PC-3 (cell line): Measurements from ENCODE around the gene NIPBL. TPM values are rescaled to one million over a fixed set of nuclear protein-coding genes. Genes with fewer than 3 reads are reported as not detected.

Experiments used
- ATAC-seq: fragments of 200-7000 bp; cut with Tn5 transposase; 2 replicates; pipeline ENCODE4 v1.9.1; 2020; ENCODE audit warnings: mild to moderate bottlenecking, moderate library complexity
- BruUV-seq: library from RNA; stranded (reverse); fragments of 400-500 nt; replicated peaks from 2 replicates; lab custom pipeline; 2021; lab: Mats Ljungman, UMichigan
- CTCF ChIA-PET: fragments of 300-600 bp; sonication (Branson Sonifier 250); formaldehyde crosslinking; loops from one replicate; lab custom pipeline; 2022; ENCODE audit warnings: antibody characterized with exemption; lab: Charles Lee
- POLR2A ChIA-PET: fragments of 300-600 bp; sonication (Branson Sonifier 250); formaldehyde crosslinking; loops from one replicate; lab custom pipeline; 2022; ENCODE audit warnings: antibody characterized with exemption; ENCODE audit not compliant: unreplicated experiment; lab: Charles Lee
- DNase-seq: peaks from one replicate; pipeline ENCODE4 v3.0.0-alpha.2; 2015
- H2AFZ ChIP-seq: fragments of 300-600 bp; sonication (generic); 2 replicates; pipeline ENCODE4 v1.6.0; 2016; ENCODE audit warnings: antibody characterized with exemption, low read length
- H3F3A ChIP-seq: fragments of 300-600 bp; sonication (generic); one replicate; pipeline ENCODE4 v1.6.0; 2017; ENCODE audit warnings: antibody characterized with exemption, low read length, control low read depth, mild to moderate bottlenecking; ENCODE audit not compliant: unreplicated experiment
- H3K27ac ChIP-seq: fragments of 300-600 bp; sonication (generic); 2 replicates; pipeline ENCODE4 v1.5.1; 2016; ENCODE audit warnings: mild to moderate bottlenecking, low read length
- H3K27me3 ChIP-seq: fragments of 300-600 bp; sonication (generic); 2 replicates; pipeline ENCODE4 v1.6.1; 2016; ENCODE audit warnings: low read length, mixed read lengths
- H3K36me3 ChIP-seq: fragments of 300-600 bp; sonication (generic); 2 replicates; pipeline ENCODE4 v1.6.1; 2016; ENCODE audit warnings: low read depth, mixed run types, low read length, mixed read lengths
- H3K4me1 ChIP-seq: fragments of 300-600 bp; sonication (generic); 2 replicates; pipeline ENCODE4 v1.5.1; 2016; ENCODE audit warnings: low read length; ENCODE audit not compliant: insufficient read depth
- H3K4me2 ChIP-seq: fragments of 300-600 bp; sonication (generic); 2 replicates; pipeline ENCODE4 v1.6.0; 2016; ENCODE audit warnings: low read length
- H3K4me3 ChIP-seq: fragments of 300-600 bp; sonication (generic); 2 replicates; pipeline ENCODE4 v1.5.1; 2016; ENCODE audit warnings: mild to moderate bottlenecking, low read length, mixed read lengths
- H3K79me2 ChIP-seq: fragments of 300-600 bp; sonication (generic); 2 replicates; pipeline ENCODE4 v1.6.1; 2017; ENCODE audit warnings: low read length, mixed read lengths
- H3K9ac ChIP-seq: fragments of 300-600 bp; sonication (generic); 2 replicates; pipeline ENCODE4 v1.6.0; 2016; ENCODE audit warnings: mild to moderate bottlenecking, low read length
- H3K9me2 ChIP-seq: fragments of 300-600 bp; sonication (generic); replicated peaks from 2 replicates; pipeline ENCODE4 v1.6.1; 2016; ENCODE audit warnings: mixed run types, low read length, mixed read lengths
- H3K9me3 ChIP-seq: fragments of 300-600 bp; sonication (generic); 2 replicates; pipeline ENCODE4 v1.6.1; 2016; ENCODE audit warnings: low read length, mixed read lengths
- H4K20me1 ChIP-seq: fragments of 300-600 bp; sonication (generic); 2 replicates; pipeline ENCODE4 v1.6.1; 2016; ENCODE audit warnings: low read length, mixed read lengths
- CTCF ChIP-seq: fragments of 300-600 bp; sonication (generic); conservative IDR thresholded peaks from 2 replicates; pipeline ENCODE4 v1.5.1; 2017; ENCODE audit warnings: antibody characterized with exemption, low read depth, mild to moderate bottlenecking, low read length
- EZH2 ChIP-seq: fragments of 300-600 bp; sonication (generic); IDR thresholded peaks from one replicate; pipeline ENCODE4 v1.6.1; 2017; ENCODE audit warnings: antibody characterized with exemption, mild to moderate bottlenecking, low read length; ENCODE audit not compliant: unreplicated experiment
- EZH2phosphoT487 ChIP-seq: fragments of 300-600 bp; sonication (generic); IDR thresholded peaks from 2 replicates; pipeline ENCODE4 v1.6.1; 2018; ENCODE audit warnings: mild to moderate bottlenecking, antibody characterized with exemption, low read length, borderline replicate concordance
- intact Hi-C: fragments of 100-400 bp; cut with micrococcal nuclease; formaldehyde crosslinking; loops from 2 replicates; pipeline ENCODE4 v1.9.0; 2023
- total RNA-seq: library from RNA; depleted of rRNA; stranded (reverse); fragments of >200 nt; gene quantifications from 2 replicates; pipeline ENCODE4 v1.2.3, GENCODE V29; 2014

NIPBL gene
- total RNA-seq, 1 experiment from 2014 or later, result 16.8 TPM

- TF ChIP-seq EZH2, result no peak
- TF ChIP-seq CTCF, result no peak
- Histone ChIP-seq H3K27me3 (peaks cover 5% of the 10 kb centered on the region), H3K4me2 (no peak overlapping the region), H3K4me1 (no peaks in the 10 kb centered on the region), H3K36me3 (no peaks in the 10 kb centered on the region), H3K9me2 (no peaks in the 10 kb centered on the region), H2AFZ (no peak overlapping the region), H3K9me3 (no peaks in the 10 kb centered on the region), H3K79me2 (no peaks in the 10 kb centered on the region), H3K9ac (no peak overlapping the region), H3K27ac (no peak overlapping the region), H4K20me1 (no peaks in the 10 kb centered on the region), H3K4me3 (no peak overlapping the region), H3F3A (no peaks in the 10 kb centered on the region)
- CTCF ChIA-PET, result no interaction called here
- no peak for DNase-seq
- intact Hi-C loops, result no loop called here
- no TSS peak for BruUV-seq
- no peak for ATAC-seq
- POLR2A ChIA-PET, result no interaction called here
These were observed 22.0 kb upstream of the NIPBL start for GRCh38 chr5:36854402-36855140.

- intact Hi-C loops, result no loop called here
- CTCF ChIA-PET, result no interaction called here
- no peaks in the 10 kb centered on the region for H3K9me2 ChIP-seq
- no peaks in the 10 kb centered on the region for H3K79me2 ChIP-seq
- no peak overlapping the region for H2AFZ ChIP-seq
- no peaks in the 10 kb centered on the region; the same call in 1 of the 2 replicates for H3K27me3 ChIP-seq
- no peaks in the 10 kb centered on the region for H3K9me3 ChIP-seq
- no peak overlapping the region for H3K9ac ChIP-seq
- H3F3A ChIP-seq, result no peaks in the 10 kb centered on the region
- BruUV-seq, result no TSS peak
- H3K36me3 ChIP-seq, result no peaks in the 10 kb centered on the region
- TF ChIP-seq EZH2, result no peak
- TF ChIP-seq CTCF, result no peak
- TF ChIP-seq EZH2phosphoT487, result no peak
- no peaks in the 10 kb centered on the region for H3K4me1 ChIP-seq
- H3K27ac ChIP-seq, result no peak overlapping the region
- DNase-seq (no peak), ATAC-seq (no peak)
- H3K4me3 ChIP-seq, result no peak overlapping the region
- no peak overlapping the region for H3K4me2 ChIP-seq
- no peaks in the 10 kb centered on the region for H4K20me1 ChIP-seq
- POLR2A ChIA-PET, result no interaction called here
These were observed 21.5 kb upstream of the NIPBL start for GRCh38 chr5:36855141-36855495.

- intact Hi-C loops, result no loop called here
- DNase-seq (peak; percentile 47), ATAC-seq (peak; percentile 92)
- H3K79me2 ChIP-seq, result no peaks in the 10 kb centered on the region
- no TSS peak for BruUV-seq
- ChIA-PET POLR2A (no interaction called here), CTCF (no interaction called here)
- peaks cover 9% of the 10 kb centered on the region for H3K4me1 ChIP-seq
- no peak overlapping the region for H2AFZ ChIP-seq
- TF ChIP-seq CTCF, result no peak
- no peak for TF ChIP-seq EZH2
- TF ChIP-seq EZH2phosphoT487, result no peak
- H3K27ac ChIP-seq, result no peak overlapping the region
- no peaks in the 10 kb centered on the region for H3K27me3 ChIP-seq
- H3K4me2 ChIP-seq, result no peak overlapping the region
- no peaks in the 10 kb centered on the region for H3K9me2 ChIP-seq
- H4K20me1 ChIP-seq, result no peaks in the 10 kb centered on the region
- no peaks in the 10 kb centered on the region for H3K9me3 ChIP-seq
- no peak overlapping the region for H3K9ac ChIP-seq
- H3F3A ChIP-seq, result no peaks in the 10 kb centered on the region
- no peak overlapping the region for H3K4me3 ChIP-seq
- H3K36me3 ChIP-seq, result no peaks in the 10 kb centered on the region
These were observed 14.7 kb upstream of the NIPBL start for GRCh38 chr5:36861871-36862270.
